Activated CD4-positive, alpha-beta T cell treated with anti-CD3 and anti-CD28 coated beads for 48 hours (primary cell): ENCODE data around the gene RBPJL.

Experiments
- DNase-seq: peaks from one replicate; pipeline ENCODE4 v3.0.0-alpha.2; 2020

RBPJL gene

GRCh38 chr20:45306431-45306982, at the start of gene RBPJL:
RBPJL (plus strand) TSS chr20:45306840; CDS start chr20:45306923, 83 bp downstream.
- DNase-seq: peak; percentile 61

GRCh38 chr20:45257161-45257560, 49.5 kb upstream of the RBPJL start:
- DNase-seq: no peak

- DNase-seq: no peak
These were observed 48.9 kb upstream of the RBPJL start for GRCh38 chr20:45257711-45258110.

- no peak for DNase-seq
These were observed 48.4 kb upstream of the RBPJL start for GRCh38 chr20:45258259-45258658.

- no peak for DNase-seq
These were observed 48.0 kb upstream of the RBPJL start for GRCh38 chr20:45258664-45259063.

- DNase-seq: no peak
These were observed 42.9 kb upstream of the RBPJL start for GRCh38 chr20:45263556-45264266.

GRCh38 chr20:45266977-45267376, 39.7 kb upstream of the RBPJL start:
- no peak for DNase-seq

- DNase-seq: no peak
These were observed 38.1 kb upstream of the RBPJL start for GRCh38 chr20:45268531-45268930.

GRCh38 chr20:45269056-45269455, 37.6 kb upstream of the RBPJL start:
- no peak for DNase-seq

GRCh38 chr20:45269754-45270270, 36.8 kb upstream of the RBPJL start:
- DNase-seq: no peak

- no peak for DNase-seq
These were observed 31.3 kb upstream of the RBPJL start for GRCh38 chr20:45275338-45275737.

GRCh38 chr20:45279992-45280391, 26.6 kb upstream of the RBPJL start:
- DNase-seq: no peak

- no peak for DNase-seq
These were observed 23.7 kb upstream of the RBPJL start for GRCh38 chr20:45282700-45283550.

- no peak for DNase-seq
These were observed 23.0 kb upstream of the RBPJL start for GRCh38 chr20:45283551-45284057.

GRCh38 chr20:45288376-45288775, 18.3 kb upstream of the RBPJL start:
- DNase-seq: no peak

GRCh38 chr20:45288860-45289259, 17.8 kb upstream of the RBPJL start:
- DNase-seq: no peak

- no peak for DNase-seq
These were observed 16.5 kb upstream of the RBPJL start for GRCh38 chr20:45289942-45290676.

GRCh38 chr20:45290677-45291355, 15.8 kb upstream of the RBPJL start:
- DNase-seq: peak; percentile 82

GRCh38 chr20:45291526-45291925, 15.1 kb upstream of the RBPJL start:
- no peak for DNase-seq

- DNase-seq: no peak
These were observed 14.3 kb upstream of the RBPJL start for GRCh38 chr20:45292343-45292742.

GRCh38 chr20:45293041-45294002, 13.3 kb upstream of the RBPJL start:
- DNase-seq: peak; percentile 92
